HG03442 (cell line): ENCODE results near the gene DENND5B.
"Not testable (repeated sequence)": the region's sequence is repeated elsewhere in the genome, so short reads cannot be mapped to it uniquely, and the experiment has no call there.

Experiments
- ATAC-seq: cut with Tn5 transposase; IDR thresholded peaks from one replicate; pipeline ENCODE4 v1.9.1; 2021; ENCODE audit warnings: mild to moderate bottlenecking, moderate library complexity; ENCODE audit not compliant: unreplicated experiment

The DENND5B gene

DNA sequence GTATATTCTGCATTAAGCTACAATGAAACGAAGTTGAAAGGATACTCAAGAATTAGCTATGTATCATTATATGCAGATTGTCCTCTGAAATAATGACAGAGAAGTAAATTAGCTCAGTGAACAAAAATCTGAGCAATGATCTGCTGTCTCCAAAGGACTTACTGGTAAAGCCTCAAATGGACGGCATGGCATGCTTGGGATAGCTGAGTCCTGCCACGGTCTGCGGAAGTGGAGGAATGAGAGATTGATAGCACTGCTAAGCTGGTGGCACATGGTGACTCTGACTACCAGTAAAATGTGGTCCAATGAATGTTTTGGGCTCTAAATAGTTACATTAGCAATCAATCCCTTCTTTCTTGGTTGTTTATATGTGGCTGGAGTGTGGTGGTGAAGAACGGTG, 3.7 kb upstream of the DENND5B start:
- ATAC-seq, result no peak

DNA sequence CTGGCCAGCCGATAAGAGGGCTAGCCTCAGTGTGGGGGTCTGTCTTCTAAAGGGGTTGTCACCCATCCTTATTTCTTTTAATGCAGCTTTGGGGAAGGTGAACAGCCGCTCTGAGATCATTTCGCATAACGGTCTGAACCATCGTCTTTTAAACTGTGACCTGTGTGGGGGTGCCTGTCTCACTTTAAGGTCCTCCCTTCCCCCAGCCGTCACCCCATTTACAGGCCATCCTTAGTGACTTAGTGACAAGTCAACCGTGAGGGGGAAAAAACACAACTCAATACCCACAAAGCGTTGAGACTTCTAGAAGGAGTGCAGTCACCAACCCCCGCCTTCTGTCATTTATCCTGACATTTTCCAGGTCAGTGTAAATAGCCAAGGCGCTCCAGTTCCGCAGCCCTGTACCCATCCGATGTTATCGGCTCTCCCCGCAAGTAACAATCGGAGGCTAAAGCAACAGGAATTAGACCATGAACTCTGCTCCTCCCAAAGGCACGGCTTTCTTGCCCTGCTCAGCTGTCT, 505 bp upstream of the DENND5B start:
- ATAC-seq, result peak; percentile 15

DNA sequence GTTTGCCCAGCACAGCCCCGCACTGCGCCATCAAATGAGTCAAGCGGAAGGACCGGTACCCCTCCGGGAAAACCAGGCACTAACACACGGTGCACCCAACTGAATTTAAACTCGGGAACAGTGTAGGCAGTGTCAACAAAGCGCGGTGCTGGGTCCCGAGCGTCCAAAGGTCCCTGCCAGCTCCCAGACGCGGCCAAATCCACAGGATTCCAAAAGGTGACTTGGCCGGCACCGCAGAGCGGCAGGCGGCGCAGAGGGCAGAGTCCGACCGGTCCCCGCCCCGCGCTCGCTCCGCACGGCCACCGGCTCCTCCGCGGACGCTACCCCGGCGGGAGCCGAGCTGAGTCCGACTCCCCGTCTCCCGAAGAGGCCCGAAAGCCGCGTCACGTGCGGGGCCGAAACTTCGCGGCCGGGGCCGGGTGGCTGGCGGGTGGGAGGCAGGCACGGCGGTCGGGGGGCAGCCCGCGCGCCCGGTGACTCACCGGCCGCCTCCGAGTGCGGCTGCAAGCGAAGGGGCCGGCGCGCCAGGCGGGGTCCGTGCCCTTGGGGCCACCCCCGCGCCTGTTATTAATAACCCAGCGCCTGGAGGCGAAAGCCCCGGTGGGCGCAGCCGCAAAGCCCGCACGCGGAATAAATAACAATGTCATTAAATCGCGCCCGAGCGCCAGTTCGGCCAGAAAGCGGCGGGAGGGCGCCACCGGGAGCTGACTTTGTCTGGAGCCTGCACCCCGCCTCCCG, 863 bp downstream of the DENND5B start:
- peak; percentile 32 for ATAC-seq

DNA sequence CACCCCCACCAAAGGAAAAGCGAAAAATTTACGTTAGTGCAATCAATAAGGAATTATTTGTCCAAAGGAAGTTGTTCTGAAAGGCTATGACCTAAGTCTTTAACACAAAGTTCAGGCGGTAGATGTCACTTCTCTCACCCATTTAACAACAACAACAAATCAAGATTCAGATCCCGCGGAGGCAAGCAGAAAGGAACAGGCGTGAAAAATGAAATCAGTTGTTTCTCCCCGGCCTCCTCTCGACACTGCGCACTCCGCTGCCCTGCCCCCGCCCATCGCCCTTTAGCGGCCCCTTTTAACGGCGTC, 1.4 kb downstream of the DENND5B start:
- peak; percentile 41 for ATAC-seq

DNA sequence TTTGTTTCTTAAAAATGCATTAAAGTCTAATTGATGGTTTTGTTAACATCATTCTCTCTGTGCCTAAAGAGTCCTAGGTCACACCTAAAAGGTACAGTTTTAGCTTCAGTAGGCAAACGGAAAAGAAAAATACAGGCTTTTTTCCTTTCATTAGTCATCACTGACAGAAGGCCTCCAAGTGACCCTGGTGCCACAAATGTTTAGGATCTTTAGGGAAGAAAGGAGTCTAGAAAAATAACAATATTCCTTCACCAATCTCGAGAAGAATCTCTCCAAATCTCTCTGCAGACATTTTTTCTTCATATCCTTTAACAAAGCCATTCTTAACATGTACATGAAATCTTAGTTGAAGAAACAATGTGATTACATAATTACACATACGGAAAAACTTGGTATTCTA, 2.0 kb downstream of the DENND5B start:
- no peak for ATAC-seq

DNA sequence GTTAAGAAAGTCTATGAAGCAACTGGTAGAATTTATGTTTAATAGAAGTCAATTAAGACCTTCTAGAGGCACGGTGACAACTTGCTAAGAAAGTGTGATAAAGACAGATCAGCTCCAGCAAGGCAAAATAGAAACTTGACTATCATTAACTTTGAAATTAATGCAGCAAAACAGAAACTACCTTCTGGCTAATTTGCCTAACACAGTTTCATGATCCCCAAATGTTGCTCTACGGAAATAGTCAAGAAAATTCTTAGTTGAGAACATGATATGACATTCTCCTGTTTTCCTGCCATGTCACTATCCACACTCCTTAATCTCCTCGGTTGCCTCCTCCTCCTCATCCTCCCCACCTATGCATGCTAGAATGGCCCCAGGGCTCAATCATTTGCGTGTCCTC, 4.2 kb downstream of the DENND5B start:
- no peak for ATAC-seq

DNA sequence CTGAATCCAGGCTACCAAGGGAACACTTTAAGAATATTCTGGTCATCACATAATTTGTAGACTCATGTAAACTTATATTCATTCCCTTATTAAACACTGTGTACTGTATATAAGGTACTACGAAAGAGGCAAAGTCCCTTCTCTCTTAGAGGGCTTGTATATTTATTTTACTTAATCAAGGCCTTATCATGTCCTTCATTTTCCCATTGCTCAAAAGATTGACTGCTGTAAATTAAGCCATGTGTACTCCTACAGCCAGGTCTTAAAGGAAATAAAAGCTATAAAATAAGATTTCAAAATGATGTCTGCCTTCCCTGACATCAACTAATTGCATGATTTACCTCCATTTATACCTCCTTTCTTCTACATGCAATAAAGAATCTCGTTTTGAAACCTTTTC, 5.0 kb downstream of the DENND5B start:
- no peak for ATAC-seq

DNA sequence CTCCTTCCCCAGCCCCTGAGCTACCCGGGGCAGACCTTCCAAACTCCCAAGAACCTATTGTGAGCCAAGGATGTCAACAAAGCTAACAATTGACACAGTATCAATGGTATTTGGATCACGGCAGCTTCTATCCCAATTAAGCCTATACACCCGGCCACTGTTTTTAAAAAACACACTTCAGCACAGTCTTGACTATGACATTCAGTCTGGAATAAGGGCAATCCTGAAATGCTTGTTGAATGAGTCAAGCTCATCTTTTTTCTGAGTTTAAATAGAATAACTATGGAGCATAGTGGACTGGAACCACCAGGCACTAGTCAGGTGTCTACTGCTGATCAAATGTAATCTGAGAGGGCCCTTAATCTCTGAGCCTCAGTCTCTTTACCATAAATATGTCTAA, 5.7 kb downstream of the DENND5B start:
- no peak for ATAC-seq

DNA sequence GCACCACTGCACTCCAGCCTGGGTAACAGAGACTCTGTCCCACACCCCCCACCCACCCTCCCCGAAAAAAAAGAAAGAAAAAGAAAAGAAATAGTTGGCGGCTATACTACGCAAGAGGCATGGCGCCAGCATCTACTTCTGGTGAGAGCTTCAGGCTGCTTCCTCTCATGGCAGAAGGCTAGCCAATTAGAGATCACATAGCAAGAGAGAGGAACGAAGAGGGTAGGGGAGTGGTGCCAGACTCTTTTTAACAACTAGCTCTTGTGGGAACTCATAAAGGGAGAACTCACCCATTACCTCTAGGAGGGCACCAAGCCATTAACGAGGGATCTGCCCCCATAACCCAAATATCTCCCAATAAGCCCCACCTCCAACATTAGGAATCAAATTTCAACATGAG, 6.2 kb downstream of the DENND5B start:
- no peak for ATAC-seq

DNA sequence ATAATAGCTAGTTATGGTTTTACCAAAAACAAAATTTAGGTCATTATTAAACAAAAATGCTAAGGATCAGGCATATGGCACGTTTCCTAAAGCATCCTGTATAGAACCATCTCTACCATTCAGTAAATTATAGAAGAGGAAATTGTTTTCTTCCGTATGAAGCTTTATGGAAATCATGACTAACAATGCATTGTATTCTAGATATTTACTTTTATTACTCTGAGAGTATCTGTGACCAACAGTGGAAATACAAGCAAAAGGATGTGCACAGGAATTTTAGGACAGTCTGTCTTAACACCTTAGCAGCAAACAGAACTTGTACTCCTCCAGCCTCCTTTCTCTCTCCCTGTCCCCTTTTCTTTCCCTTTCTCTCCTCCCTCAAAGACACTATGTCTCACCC, 7.1 kb downstream of the DENND5B start:
- no peak for ATAC-seq

DNA sequence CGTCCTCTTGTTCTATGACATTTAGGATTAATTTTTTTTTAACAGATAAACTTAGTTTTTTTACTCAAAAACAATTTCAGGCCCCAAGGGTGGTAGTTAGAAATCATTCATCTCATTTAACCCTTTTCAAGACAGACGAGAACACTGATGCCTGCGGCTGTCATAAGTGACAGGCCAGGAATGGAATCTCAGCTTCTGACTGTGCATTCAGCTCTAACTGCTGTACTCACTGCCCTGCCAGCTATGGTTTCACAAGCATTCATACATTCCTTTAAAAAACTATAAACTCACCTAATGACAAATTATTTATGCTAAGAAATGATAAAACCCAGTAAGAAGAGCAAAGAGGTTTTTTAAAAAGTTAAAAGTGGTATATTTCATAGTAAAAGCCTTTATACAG, 8.8 kb downstream of the DENND5B start:
- no peak for ATAC-seq

DNA sequence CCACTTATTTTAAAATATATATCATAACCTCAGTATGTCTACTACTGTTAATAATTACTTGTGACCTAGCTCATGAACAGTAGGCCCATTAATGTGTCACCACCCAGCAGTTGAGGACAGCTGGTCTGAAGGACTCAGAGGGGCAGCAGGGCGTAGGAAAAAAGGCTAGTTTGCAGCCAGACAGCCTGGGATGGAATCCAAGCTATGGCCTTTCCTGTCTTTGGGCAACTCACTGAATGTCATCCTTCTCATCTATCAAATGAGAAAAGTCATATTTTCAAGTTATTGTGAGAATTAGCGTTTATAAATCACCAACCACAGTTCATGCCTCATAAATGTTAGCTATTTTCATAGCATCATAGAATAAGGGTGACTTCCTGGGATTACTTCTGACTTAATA, 12.3 kb downstream of the DENND5B start:
- no peak for ATAC-seq

DNA sequence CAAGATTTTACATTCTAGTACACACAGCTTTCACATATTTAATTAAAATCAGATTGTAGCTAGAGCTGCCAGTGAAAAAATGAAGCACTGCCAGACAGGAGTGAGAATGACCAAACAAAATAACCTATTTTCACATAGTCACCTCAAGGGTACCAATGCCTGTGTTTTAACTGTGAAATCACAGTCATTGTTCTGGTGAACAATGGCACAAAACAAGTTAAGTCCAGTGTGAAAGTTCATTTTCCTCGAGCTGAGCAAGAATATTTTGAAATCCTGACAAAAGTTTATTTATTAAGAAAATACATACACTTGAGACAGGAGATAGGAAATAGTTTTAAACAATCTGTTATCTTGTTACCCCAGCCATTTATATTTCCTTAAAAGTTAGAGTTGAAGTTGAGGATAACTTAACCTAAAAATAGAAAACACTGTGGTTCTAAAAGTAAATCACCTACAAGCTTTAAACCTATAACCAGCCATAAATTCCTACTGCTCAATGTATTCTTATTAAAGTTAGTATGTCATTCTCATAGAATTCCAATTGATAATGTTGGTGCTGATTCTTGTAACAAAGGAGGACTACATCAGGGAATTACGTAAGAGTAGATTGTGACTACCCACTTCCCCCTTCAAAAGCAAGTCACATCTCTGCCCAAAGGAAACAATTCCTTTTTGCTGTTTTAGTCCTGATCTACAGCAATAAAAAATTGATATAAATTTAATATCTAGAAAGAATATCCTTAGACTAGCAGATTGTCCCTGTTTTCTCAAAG, 15.9 kb downstream of the DENND5B start:
- no peak for ATAC-seq

DNA sequence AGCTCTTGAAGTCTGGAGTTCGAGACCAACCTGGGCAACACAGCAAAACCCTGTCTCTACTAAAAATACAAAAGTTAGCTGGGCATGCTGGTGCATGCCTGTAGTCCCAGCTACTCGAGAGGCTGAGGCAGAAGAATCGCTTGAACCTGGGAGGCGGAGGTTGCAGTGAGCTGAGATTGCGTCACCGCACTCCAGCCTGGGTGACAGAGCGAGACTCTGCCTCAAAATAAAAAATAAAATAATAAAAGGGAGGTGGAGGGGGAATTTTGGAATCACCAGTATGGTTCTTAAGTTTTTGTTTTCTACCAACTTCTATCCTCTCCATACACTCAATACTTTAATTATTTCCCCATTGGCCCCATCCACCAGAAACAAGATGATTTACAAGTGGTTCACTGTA, 16.6 kb downstream of the DENND5B start:
- ATAC-seq, result not testable (repeated sequence)

DNA sequence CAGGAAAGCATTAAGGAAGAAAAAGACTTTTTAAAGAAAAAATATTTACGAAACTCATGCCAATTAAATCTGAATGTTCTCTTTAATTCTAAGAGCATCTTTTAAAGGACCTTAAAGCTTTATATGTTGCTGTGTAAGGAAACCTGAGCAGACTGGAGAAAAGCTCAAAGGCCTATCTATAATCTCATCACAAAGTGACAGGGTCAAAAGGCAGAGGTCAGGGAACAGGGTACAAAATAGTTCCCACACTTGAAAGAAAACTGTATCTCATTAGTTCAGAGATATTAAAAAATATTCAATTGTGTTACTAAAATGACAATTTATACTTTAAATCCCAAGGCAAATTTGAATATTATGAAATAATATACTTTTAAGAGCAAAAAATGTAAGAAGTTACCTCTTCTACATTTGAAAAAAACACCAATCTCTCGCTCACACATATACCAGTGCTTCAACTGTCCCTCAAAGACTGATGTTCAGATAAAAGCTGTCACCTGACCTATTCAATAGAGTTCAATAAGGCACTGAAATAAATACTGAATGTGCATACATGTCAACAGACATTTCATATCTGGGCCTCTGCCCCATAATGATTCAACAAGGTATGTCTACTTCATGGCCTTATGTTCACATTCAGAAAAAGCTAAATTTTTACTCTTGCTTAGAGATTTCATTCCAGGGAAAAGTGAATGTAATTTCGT, 17.9 kb downstream of the DENND5B start:
- ATAC-seq, result no peak

DNA sequence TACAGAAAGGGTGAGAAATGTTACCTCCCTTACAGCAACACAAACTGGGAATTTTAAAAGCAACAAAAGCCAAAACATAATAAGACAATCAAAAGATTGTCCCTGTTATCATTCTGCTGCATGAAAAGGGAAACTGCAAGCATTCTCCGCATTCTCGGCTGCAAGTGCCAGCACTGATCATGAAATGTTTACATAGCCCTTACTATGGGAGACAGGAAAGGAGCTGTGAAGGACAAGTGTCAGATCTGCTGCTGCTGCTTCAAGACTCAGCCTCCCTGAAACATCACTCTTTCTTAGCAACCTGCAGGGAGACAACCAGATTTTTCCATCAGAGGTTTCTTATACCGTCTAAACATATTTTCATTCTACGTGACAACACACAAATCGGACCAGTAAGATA, 20.1 kb downstream of the DENND5B start:
- ATAC-seq, result no peak

DNA sequence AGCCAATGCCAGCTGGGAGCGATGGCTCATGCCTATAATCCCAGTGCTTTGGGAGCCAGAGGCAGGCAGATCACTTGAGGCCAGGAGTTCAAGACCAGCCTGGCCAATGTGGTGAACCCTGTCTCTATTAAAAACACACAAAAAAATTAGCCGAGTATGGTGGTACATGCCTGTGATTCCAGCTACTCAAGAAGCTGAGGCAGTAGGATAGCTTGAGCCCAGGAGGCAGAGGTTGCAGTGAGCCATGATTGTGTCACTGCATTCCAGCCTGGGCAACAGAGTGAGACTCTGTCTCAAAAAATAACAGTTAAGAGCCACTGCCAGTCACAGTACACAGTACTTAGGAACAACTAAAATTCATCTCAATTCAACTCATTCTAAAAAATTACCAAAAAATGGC, 21.4 kb downstream of the DENND5B start:
- not testable (repeated sequence) for ATAC-seq

DNA sequence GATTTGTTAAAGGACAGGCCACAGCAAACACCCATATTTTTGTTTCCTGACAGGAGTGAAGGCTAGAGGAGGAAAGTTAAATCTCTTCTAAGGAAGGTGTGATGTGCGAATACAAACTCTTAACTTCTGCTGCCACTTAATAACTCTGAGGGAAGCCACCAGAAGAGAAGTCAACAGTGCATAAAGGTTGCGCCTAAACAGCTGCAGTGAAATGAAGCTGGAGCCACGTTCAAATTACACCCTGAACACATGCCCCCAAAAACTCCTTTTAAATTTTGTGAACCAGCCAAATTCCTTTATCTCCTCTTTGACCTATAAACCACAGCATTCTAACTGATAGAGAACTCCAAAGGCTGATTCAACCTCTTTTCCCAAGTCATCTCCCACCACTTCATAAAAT, 22.4 kb downstream of the DENND5B start:
- ATAC-seq, result no peak

DNA sequence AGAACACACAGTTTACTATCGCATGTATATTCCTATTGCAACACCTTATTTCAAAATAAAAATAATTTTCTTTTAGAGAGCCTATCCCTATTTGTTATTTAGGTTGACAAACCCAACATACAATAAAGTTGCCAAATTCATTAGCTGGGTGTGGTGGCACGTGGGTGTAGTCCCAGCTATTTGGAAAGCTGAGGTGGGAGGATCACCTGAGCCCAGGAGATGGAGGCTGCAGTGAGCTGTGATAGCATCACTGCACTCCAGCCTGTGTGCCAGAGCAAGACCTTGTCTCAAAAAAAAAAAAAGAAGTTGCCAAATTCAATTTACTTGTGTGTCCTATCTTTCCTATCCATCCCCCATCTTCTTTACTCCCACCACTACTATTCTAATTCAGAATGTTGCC, 23.9 kb downstream of the DENND5B start:
- no peak for ATAC-seq

DNA sequence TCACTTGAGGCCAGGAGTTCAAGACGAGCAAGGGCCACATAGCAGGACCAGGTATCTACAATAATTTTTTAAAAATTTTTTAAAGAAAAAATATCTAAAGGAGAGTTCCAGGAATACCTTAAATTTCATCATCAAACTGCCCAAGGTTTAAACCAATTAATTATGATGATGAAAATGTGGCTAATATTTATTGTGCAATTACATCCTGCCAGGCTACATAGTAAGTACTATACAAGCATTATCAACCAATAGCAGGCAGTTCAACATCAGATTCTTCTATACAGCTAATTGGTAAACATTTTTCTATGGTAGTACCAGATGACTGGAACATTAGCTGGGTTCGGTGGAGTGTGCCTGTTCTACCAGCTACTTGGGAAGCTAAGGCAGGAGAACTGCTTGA, 24.4 kb downstream of the DENND5B start:
- no peak for ATAC-seq

DNA sequence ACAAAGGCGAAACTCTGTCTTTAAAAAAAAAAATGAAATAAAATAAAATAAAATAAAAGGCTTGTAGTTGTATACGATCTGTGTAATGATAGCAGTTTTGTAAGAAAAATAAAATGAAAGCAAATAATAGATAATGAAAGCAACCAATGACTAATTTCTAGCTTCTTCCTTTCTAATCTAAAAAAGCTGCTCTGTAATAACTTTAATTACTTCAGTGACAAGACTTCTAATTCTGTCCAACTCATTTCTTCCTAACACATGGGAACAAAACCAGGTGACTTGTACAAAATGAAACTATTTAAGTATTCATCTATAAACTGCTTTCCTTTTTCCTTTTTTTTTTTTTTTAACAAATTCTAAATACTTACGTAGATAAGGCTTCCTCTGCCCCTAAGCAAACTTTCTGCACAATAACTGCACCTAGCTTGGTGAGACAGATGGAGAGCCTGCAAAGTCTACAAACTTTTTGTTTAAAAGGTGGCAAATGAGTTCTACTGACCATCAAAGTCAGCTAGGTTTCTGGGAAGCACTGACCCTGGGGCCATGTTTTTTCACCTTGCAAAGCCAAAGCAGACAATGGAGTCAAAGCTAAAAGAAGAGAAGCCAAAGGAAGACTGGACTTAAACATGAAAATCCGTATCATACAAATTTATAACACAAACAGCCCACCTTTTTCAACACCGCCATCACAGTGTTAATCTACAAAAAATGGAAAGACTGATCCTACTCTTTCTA, 28.2 kb downstream of the DENND5B start:
- no peak for ATAC-seq
